Ovary (tissue), 3 donors: ENCODE measurements around the gene MYD88.

ENCODE experiments used
- CTCF ChIP-seq, 3 donors: fragments of 450-650 bp in 2 of 3; fragments of 200-600 bp in 1 of 3; IDR thresholded peaks; one replicate each; pipeline versions ENCODE4 v1.5.1 to v1.8.0; 2016 to 2022; ENCODE audit warnings: antibody characterized with exemption in 3 of 3, mild to moderate bottlenecking in 1 of 3
- POLR2A ChIP-seq: fragments of 450-650 bp; IDR thresholded peaks from one replicate; pipeline ENCODE4 v1.6.1; 2017; ENCODE audit warnings: antibody characterized with exemption, mild to moderate bottlenecking, moderate library complexity
- donor health status: DM: no; HTN: no; CAD: no.

GRCh38 chr3:38114875-38115644, 23.4 kb upstream of the MYD88 start:
- TF ChIP-seq CTCF (IDR thresholded peaks at IDR 0.05) (no peak), POLR2A (no peak)
